ENCODE data around the gene PRLHR. TPM values are rescaled to one million over a fixed set of nuclear protein-coding genes. Genes with fewer than 3 reads are reported as not detected.
A peak's percentile ranks its signal among the peaks of the same experiment; 100 is the strongest.
"Not testable (repeated sequence)": the region's sequence is repeated elsewhere in the genome, so short reads cannot be mapped to it uniquely, and the experiment has no call there.

PRLHR gene
- not detected for total RNA-seq

- DNase-seq (ENCODE audit: low spot score) (no peak), ATAC-seq (peak; percentile 53)
Observed at GRCh38 chr10:118595598-118596425, at the start of gene PRLHR. Gene PRLHR, minus strand, starts transcription at chr10:118595648. Its CDS starts 404 bp downstream, at chr10:118595244.

- ATAC-seq: no peak
- DNase-seq (ENCODE audit: low spot score): no peak
Observed at GRCh38 chr10:118642228-118642627, 46.8 kb upstream of the PRLHR start.

- ATAC-seq (no peak), DNase-seq (ENCODE audit: low spot score) (no peak)
Observed at GRCh38 chr10:118638680-118639079, 43.2 kb upstream of the PRLHR start.

GRCh38 chr10:118635674-118636402 lies 40.4 kb upstream of the PRLHR start:
- DNase-seq (ENCODE audit: low spot score): no peak

GRCh38 chr10:118633786-118634185 lies 38.3 kb upstream of the PRLHR start:
- ATAC-seq (no peak), DNase-seq (ENCODE audit: low spot score) (no peak)

More at GRCh38 chr10:118635674-118636402, 40.4 kb upstream of the PRLHR start:
- ATAC-seq: no peak

DNA sequence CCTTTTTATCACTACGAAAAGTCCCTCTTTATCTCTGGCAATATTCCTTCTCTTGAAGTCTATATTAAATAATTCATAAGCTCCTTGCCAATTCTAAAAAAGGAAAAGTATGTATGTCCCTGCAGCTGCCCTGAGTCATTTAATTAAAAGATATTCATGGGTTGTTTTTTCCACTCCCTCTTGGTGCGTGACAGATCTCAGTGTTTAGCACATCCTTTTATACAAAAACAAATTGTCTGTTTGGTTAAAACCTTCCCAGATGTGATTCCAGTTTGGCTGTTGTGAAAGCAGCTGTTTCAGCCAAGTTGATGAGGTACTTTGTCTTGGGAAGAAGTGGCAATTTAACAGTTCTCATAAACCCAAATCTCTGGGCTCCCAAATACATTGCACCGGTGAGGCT lies 33.8 kb upstream of the PRLHR start:
- no peak for DNase-seq (ENCODE audit: low spot score)
- no peak for ATAC-seq

GRCh38 chr10:118628397-118628796 lies 32.9 kb upstream of the PRLHR start:
- no peak for ATAC-seq
- no peak for DNase-seq (ENCODE audit: low spot score)

DNA sequence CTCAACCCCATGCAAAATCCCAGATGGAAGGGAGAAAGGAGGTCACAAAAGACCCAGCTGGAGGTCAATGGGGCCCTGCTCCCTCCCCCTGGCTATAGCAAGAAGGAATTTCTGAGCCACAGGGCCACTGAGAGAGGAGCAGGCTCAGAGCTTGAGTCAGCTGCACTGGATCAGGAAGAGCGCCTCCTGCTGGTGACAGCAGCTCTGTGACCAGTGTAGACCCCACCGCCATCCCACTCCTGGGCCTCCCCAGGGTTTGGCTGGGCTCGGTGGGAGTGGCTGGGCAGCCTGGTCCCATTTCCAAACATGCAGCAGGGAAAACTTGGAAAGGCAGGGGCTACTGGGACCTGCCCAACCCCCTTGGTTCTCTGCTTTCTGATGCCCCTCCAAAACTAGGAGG lies 31.5 kb upstream of the PRLHR start:
- DNase-seq (ENCODE audit: low spot score) (no peak), ATAC-seq (no peak)

GRCh38 chr10:118625504-118625903 lies 30.1 kb upstream of the PRLHR start:
- ATAC-seq: no peak
- DNase-seq (ENCODE audit: low spot score): no peak

GRCh38 chr10:118624747-118625146 lies 29.3 kb upstream of the PRLHR start:
- no peak for DNase-seq (ENCODE audit: low spot score)

DNA sequence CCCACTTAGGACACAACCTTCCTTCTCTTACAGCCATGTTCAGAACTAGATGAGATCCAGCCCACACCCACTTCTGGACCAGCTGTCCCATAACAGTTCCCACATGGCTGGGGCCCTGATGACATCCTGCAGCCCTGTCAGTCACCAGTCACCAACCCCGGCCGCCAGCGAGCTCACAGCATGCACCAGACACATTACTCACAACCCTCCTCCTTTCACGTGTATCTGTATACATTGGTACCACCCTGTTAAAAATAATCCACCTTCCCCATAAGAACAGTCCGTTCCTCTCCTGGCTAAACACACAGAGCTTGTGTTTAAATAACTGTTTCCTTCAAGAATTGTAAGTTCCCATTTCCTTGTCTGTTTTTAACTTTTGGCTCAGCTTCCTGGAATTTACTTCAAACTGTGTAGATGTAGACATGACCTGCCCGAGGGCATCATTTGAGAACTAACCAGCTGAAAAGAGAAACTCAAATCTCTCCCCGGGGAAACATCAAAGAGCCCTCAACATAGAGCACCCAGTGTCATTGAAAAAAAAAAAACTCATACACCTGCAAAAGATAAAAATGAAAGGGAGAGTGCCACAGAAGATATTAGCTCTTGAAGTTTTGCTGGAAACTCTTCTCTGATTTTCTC lies 26.0 kb upstream of the PRLHR start:
- ATAC-seq (no peak), DNase-seq (ENCODE audit: low spot score) (no peak)

More at GRCh38 chr10:118624747-118625146, 29.3 kb upstream of the PRLHR start:
- ATAC-seq: no peak

DNA sequence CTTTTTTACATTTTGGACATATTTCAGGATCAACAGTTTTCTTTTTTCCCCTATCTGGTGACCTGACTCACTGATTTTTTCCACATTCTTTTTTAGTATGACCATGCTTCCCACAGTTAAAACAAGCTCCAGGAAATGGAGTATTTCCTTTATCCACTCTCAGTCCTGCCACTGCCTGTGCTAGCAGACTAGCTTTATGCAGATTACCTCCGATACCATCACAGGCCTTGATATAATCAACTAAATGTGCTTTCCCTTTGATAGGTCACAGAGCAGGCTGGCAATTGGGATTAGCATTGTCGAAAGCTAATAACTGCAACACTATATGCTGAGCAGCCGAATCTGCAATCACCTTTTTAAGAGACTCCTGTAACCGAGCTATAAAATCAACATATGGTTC lies 18.4 kb upstream of the PRLHR start:
- not testable (repeated sequence) for ATAC-seq; DNase-seq (ENCODE audit: low spot score)

DNA sequence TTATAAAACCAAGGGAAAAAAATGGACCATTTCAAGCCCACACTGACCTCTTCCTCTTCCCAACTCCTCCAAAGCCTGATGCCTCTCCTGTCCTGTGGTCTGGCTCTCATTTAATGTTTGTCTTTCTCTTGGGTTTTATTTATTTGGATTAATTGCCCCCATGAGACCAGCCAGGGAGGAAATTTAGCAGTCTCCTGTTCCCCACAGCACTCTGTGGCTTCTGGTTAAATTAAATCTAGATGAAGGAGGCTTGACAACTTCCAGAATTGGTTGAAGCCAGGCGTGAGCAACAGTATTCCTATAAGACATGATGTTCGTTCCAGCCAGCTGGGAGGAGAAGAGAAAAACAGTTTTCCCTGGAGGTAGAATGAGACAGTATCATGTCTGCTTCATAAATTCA lies 15.1 kb upstream of the PRLHR start:
- ATAC-seq (no peak), DNase-seq (ENCODE audit: low spot score) (no peak)

GRCh38 chr10:118607768-118608354 lies 12.4 kb upstream of the PRLHR start:
- ATAC-seq (no peak), DNase-seq (ENCODE audit: low spot score) (no peak)

GRCh38 chr10:118605694-118606093 lies 10.2 kb upstream of the PRLHR start:
- no peak for ATAC-seq
- DNase-seq (ENCODE audit: low spot score): no peak

DNA sequence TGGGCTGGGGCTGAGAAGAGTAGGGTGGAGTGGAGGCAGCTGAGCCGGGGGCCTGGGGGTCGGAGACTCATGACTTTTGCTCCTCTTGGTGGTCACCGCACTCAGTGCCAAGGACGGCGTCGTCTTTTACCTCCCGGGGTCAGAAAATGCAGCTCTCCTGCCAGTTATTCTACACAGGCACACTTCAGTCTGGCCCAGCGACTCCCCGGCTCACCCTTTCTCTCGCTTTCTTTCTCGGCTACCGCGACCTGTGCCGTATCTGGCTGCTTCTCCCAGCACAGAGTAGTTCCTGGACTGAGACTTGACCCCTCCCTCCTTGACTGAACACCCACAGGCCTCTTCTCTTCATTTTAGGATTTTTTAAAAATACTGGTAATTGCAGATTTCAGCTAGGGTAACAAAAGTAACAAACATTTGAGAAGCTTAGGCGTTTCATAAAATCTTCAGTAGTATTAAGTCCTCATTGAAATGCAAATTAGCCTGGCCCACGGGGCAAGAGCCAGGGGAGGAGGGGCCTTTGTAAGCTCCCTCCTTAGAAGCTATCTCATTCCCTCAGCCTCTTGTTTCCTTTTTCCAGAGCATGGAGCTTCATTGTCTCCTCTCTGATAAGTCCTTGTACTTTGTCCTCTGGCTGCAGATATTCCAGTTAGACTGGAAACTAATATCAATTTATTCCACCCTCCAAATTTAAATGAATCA lies 1.1 kb upstream of the PRLHR start:
- DNase-seq (ENCODE audit: low spot score): no peak
- ATAC-seq: no peak

DNA sequence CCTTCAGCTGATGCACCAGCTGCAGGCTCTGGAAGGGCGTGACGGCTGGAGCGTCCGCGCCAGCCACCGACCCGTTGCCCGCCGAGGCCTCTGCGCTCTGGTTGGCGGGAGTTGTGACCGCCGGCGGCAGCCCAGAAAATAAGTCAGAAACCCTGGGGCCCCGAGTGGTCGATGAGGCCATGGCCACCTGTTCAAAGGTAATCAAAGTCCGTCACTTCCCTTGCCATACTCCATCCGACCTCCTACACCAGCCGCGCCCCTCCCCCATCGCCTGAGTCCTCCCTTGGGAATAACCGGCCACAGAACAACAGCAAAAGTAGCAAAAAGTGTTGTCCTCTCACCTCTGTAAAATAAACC lies 406 bp downstream of the PRLHR start:
- ATAC-seq (no peak), DNase-seq (ENCODE audit: low spot score) (no peak)

DNA sequence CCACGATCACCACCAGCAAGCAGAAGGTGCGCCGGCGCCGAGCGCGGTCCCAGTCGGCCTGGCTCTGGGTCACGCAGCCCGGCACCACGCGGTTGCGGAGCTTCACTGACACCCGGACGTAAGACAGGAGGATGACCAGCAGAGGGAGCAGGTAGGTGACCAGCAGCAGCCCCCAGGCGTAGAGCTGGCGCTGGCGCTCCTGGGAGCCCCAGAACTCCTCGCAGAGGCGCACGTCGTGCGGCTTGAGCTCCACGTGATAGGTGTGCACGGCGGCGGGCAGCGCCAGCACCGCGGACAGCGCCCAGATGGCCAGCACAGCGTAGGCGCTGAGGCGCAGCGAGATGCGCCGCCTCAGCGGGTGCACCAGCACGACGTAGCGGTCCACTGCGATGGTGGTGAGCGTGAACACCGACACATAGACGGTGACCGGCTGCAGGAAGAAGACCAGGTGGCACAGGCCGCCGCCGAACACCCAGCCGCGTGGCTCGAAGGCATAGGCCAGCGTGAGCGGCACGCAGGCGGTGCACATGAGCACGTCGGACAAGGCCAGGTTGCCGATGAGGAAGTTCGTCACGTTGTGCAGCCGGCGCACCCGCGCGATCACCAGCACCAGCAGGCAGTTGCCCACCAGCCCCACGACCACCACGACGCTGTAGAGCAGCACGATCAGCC lies 920 bp downstream of the PRLHR start:
- DNase-seq (ENCODE audit: low spot score) (no peak), ATAC-seq (peak; percentile 69)

GRCh38 chr10:118592675-118593330 lies 2.6 kb downstream of the PRLHR start:
- DNase-seq (ENCODE audit: low spot score) (no peak), ATAC-seq (no peak)

GRCh38 chr10:118590334-118590733 lies 5.1 kb downstream of the PRLHR start:
- peak; percentile 55 for ATAC-seq

More at GRCh38 chr10:118590334-118590733, 5.1 kb downstream of the PRLHR start:
- DNase-seq (ENCODE audit: low spot score): no peak

Data from left lobe of liver (tissue), 2 donors.